Measurements from ENCODE around the gene EHD4. TPM values are rescaled to one million over a fixed set of nuclear protein-coding genes. Genes with fewer than 3 reads are reported as not detected.

Gene EHD4
- total and polyA plus RNA-seq, 9 of the 15 experiments (the other 6 are each of a cell fraction or from before 2014, with no cell fraction given): 0.89 to 10.3 (median 6.4) TPM

GRCh38 chr15:41849861-41850260 is 122.5 kb downstream of the EHD4 start:
- ChIA-PET CTCF (ENCODE audit: low intra/inter-chr PET ratio) (no interaction called here), POLR2A (interaction anchor here (1.1 to 2.0 kb wide), 2 partner anchors 11 to 15 kb away, joined by 3 to 9 read pairs; partner anchors contain the start of gene PLA2G4B)
- Histone ChIP-seq H3K36me3 (ENCODE audit: control insufficient read depth, insufficient read depth, low read length) (peaks cover 5% of the 10 kb centered on the region; the same call in 1 of the 3 replicates), H3K9me3 (replicated peaks; ENCODE audit: control insufficient read depth, insufficient read depth, low read depth, low read length) (no peaks in the 10 kb centered on the region), H3K27ac (ENCODE audit: extremely low read depth, low read depth, low read length) (no peak overlapping the region), H3K4me3 (no peak overlapping the region), H3K27me3 (ENCODE audit: control insufficient read depth in 2 of 2, insufficient read depth in 2 of 2, low read length in 2 of 2) (peaks cover 26 to 45% of the 10 kb centered on the region in 2 experiments; a peak in 4 of 5 replicates), H3K9ac (ENCODE audit: insufficient read depth in 1 of 2, low read depth in 2 of 2, low read length in 2 of 2) (no peak overlapping the region), H3K4me1 (replicated peaks in 1 of 2; ENCODE audit: control insufficient read depth in 2 of 2, insufficient read depth in 2 of 2, low read length in 2 of 2) (peaks cover 0 to 22% of the 10 kb centered on the region in 2 experiments; a peak in 1 of 5 replicates), H2AFZ (ENCODE audit: low read depth, low read length) (no peak overlapping the region), H3K79me2 (ENCODE audit: control insufficient read depth, insufficient read depth, low read length) (no peaks in the 10 kb centered on the region), H3K9me1 (ENCODE audit: control insufficient read depth, insufficient read depth, low read length) (no peaks in the 10 kb centered on the region), H3K4me2 (ENCODE audit: insufficient read depth, low read length) (no peak overlapping the region), H4K20me1 (replicated peaks; ENCODE audit: control insufficient read depth, insufficient read depth, low read length) (peaks cover 9% of the 10 kb centered on the region)
- in situ Hi-C loops (cut with MboI): no loop called here
- intact Hi-C loops (cut with micrococcal nuclease): no loop called here
- BruUV-seq (replicated peaks): no TSS peak
- FAIRE-seq (no peak), DNase-seq (ENCODE audit: extremely low read depth in 1 of 4, low spot score in 3 of 4) (no peak), ATAC-seq (no peak)
- 10% methylated on average over 7 of the region's 8 CpGs for WGBS (ENCODE audit: insufficient coverage, low coverage, missing lambda C conversion rate)
- TF ChIP-seq ELK3 (CRISPR knock-in tag; IDR thresholded peaks at IDR 0.05) (no peak), HDAC8 (tag; IDR thresholded peaks at IDR 0.05) (no peak), ETV5 (CRISPR knock-in tag; IDR thresholded peaks at IDR 0.05; ENCODE audit: low read depth) (no peak), NFATC3 (IDR thresholded peaks at IDR 0.05) (no peak), PBX2 (CRISPR knock-in tag; IDR thresholded peaks at IDR 0.05; ENCODE audit: low read depth) (no peak), PBX2 (tag; conservative IDR thresholded peaks at IDR 0.05; ENCODE audit: low read depth) (no peak), ZNF77 (CRISPR knock-in tag; IDR thresholded peaks at IDR 0.05) (no peak), TOE1 (IDR thresholded peaks at IDR 0.05; ENCODE audit: borderline replicate concordance) (no peak), TOE1 (CRISPR knock-in tag; IDR thresholded peaks at IDR 0.05; ENCODE audit: borderline replicate concordance, low read depth) (no peak), SLC30A9 (CRISPR knock-in tag; IDR thresholded peaks at IDR 0.05) (no peak), FOSL1 (tag; conservative IDR thresholded peaks at IDR 0.05) (no peak), JUND (IDR thresholded peaks at IDR 0.05; ENCODE audit: borderline replicate concordance, low read depth, low read length) (no peak), JUND (tag; IDR thresholded peaks at IDR 0.05; ENCODE audit: borderline replicate concordance, low read depth, low read length) (no peak), NFIX (CRISPR knock-in tag; IDR thresholded peaks at IDR 0.05; ENCODE audit: low read depth) (no peak), ADNP (tag; IDR thresholded peaks at IDR 0.05) (no peak), TRIM25 (IDR thresholded peaks at IDR 0.05; ENCODE audit: borderline replicate concordance) (no peak), ZNF699 (CRISPR knock-in tag; IDR thresholded peaks at IDR 0.05; ENCODE audit: insufficient replicate concordance) (no peak), KDM4B (IDR thresholded peaks at IDR 0.05; ENCODE audit: borderline replicate concordance in 2 of 2, low read depth in 1 of 2) (no peak), ZBTB8A (IDR thresholded peaks at IDR 0.05; ENCODE audit: partially characterized antibody) (no peak)

Measured in K562 (cell line).